MCF 10A (cell line): ENCODE data around the gene DNAJC27. TPM values are rescaled to one million over a fixed set of nuclear protein-coding genes. Genes with fewer than 3 reads are reported as not detected.
"Not testable (repeated sequence)": the region's sequence is repeated elsewhere in the genome, so short reads cannot be mapped to it uniquely, and the experiment has no call there.

ENCODE experiments used
- BruUV-seq: library from RNA; stranded (reverse); fragments of 400-500 nt; replicated peaks from 2 replicates; lab custom pipeline; 2021; lab: Mats Ljungman, UMichigan
- CTCF ChIA-PET: fragments of 300-600 bp; sonication (Branson Sonifier 250); formaldehyde crosslinking; extraction: SDS; loops from one replicate; lab custom pipeline; 2021; ENCODE audit warnings: antibody characterized with exemption, inconsistent platforms; lab: Yijun Ruan, JAX
- POLR2A ChIA-PET: fragments of 300-600, 350-650 bp; sonication (Branson Sonifier 250); formaldehyde crosslinking; extraction: SDS; loops from one replicate; lab custom pipeline; 2020; ENCODE audit warnings: antibody characterized with exemption, inconsistent platforms; lab: Yijun Ruan, JAX
- DNase-seq: peaks from one replicate; pipeline ENCODE4 v3.0.0-alpha.2; 2018; ENCODE audit not compliant: unreplicated experiment
- H3K27ac Mint-ChIP-seq: one replicate; pipeline ENCODE4 v1.8.0; 2022; ENCODE audit warnings: mild to moderate bottlenecking, low read depth, mixed read lengths; ENCODE audit not compliant: unreplicated experiment
- H3K27me3 Mint-ChIP-seq: one replicate; pipeline ENCODE4 v1.8.0; 2022; ENCODE audit warnings: mixed read lengths; ENCODE audit not compliant: insufficient read depth, unreplicated experiment
- H3K36me3 Mint-ChIP-seq: one replicate; pipeline ENCODE4 v1.8.0; 2022; ENCODE audit warnings: mild to moderate bottlenecking, moderate library complexity, mixed read lengths; ENCODE audit not compliant: insufficient read depth, unreplicated experiment
- H3K4me1 Mint-ChIP-seq: one replicate; pipeline ENCODE4 v1.8.0; 2022; ENCODE audit warnings: mixed read lengths; ENCODE audit not compliant: insufficient read depth, unreplicated experiment
- H3K4me3 Mint-ChIP-seq: one replicate; pipeline ENCODE4 v1.8.0; 2022; ENCODE audit warnings: mild to moderate bottlenecking, moderate library complexity, mixed read lengths; ENCODE audit not compliant: unreplicated experiment
- H3K9me3 Mint-ChIP-seq: one replicate; pipeline ENCODE4 v1.8.0; 2022; ENCODE audit warnings: mixed read lengths; ENCODE audit not compliant: unreplicated experiment
- CTCF ChIP-seq: fragments of 200-600 bp; IDR thresholded peaks from one replicate; pipeline ENCODE4 v1.8.0; 2022; ENCODE audit warnings: antibody characterized with exemption, mild to moderate bottlenecking; ENCODE audit not compliant: unreplicated experiment
- intact Hi-C: fragments of 100-400 bp; cut with micrococcal nuclease; formaldehyde crosslinking; loops from 2 replicates; pipeline ENCODE4 v1.14.1; 2022
- total RNA-seq: library from RNA; stranded (reverse); gene quantifications from 2 replicates; pipeline ENCODE4 v1.2.3, GENCODE V29; 2022

The DNAJC27 gene
- total RNA-seq, 1 experiment from 2014 or later: 7.1 TPM

GRCh38 chr2:25000036-25000435 is 28.3 kb upstream of the DNAJC27 start:
- peaks cover 6% of the 10 kb centered on the region for H3K4me1 Mint-ChIP-seq
- H3K4me3 Mint-ChIP-seq: no peak overlapping the region
- no peaks in the 10 kb centered on the region for H3K9me3 Mint-ChIP-seq
- no TSS peak for BruUV-seq
- ChIA-PET POLR2A (interaction anchor here (0.7 kb wide), 1 partner anchor 578 kb away, joined by 3 read pairs; no protein-coding TSS in a partner anchor), CTCF (interaction anchor here (0.5 kb wide), 1 partner anchor 37 kb away, joined by 3 read pairs; no protein-coding TSS in a partner anchor)
- intact Hi-C loops: no loop called here
- DNase-seq: no peak
- no peaks in the 10 kb centered on the region for H3K36me3 Mint-ChIP-seq
- H3K27me3 Mint-ChIP-seq: peaks cover 22% of the 10 kb centered on the region
- peak overlapping the region; percentile 26 for H3K27ac Mint-ChIP-seq
- no peak for TF ChIP-seq CTCF

- POLR2A ChIA-PET: not testable (repeated sequence)
Observed at GRCh38 chr2:24999097-24999496, 27.3 kb upstream of the DNAJC27 start.

GRCh38 chr2:24994146-24994724 is 22.5 kb upstream of the DNAJC27 start:
- Mint-ChIP-seq H3K9me3 (no peaks in the 10 kb centered on the region), H3K27me3 (peaks cover 13% of the 10 kb centered on the region), H3K27ac (no peak overlapping the region), H3K4me3 (no peak overlapping the region), H3K4me1 (peaks cover 6% of the 10 kb centered on the region), H3K36me3 (no peaks in the 10 kb centered on the region)
- CTCF ChIA-PET: interaction anchor here (0.6 to 3.3 kb wide), 6 partner anchors 16 to 202 kb away, joined by 3 to 19 read pairs (median 3); no protein-coding TSS in a partner anchor
- POLR2A ChIA-PET: interaction anchor here (0.9 kb wide), 1 partner anchor 18 kb away, joined by 3 read pairs; no protein-coding TSS in a partner anchor
- BruUV-seq: no TSS peak
- DNase-seq: no peak
- TF ChIP-seq CTCF: no peak
- intact Hi-C loops: no loop called here

More at GRCh38 chr2:24999097-24999496, 27.3 kb upstream of the DNAJC27 start:
- H3K27me3 Mint-ChIP-seq: peaks cover 28% of the 10 kb centered on the region
- H3K9me3 Mint-ChIP-seq, DNase-seq, H3K27ac Mint-ChIP-seq, BruUV-seq, H3K36me3 Mint-ChIP-seq, intact Hi-C loops, H3K4me3 Mint-ChIP-seq, H3K4me1 Mint-ChIP-seq: not testable (repeated sequence)
- CTCF ChIA-PET: interaction anchor here (1.0 kb wide), 1 partner anchor 131 kb away, joined by 4 read pairs; no protein-coding TSS in a partner anchor

- DNase-seq: no peak
- POLR2A ChIA-PET: interaction anchor here (0.9 kb wide), 1 partner anchor 18 kb away, joined by 3 read pairs; no protein-coding TSS in a partner anchor
- TF ChIP-seq CTCF: no peak
- intact Hi-C loops: no loop called here
- BruUV-seq: no TSS peak
- Mint-ChIP-seq H3K27ac (no peak overlapping the region), H3K27me3 (peaks cover 13% of the 10 kb centered on the region), H3K4me1 (peaks cover 6% of the 10 kb centered on the region), H3K4me3 (no peak overlapping the region), H3K9me3 (no peaks in the 10 kb centered on the region), H3K36me3 (no peaks in the 10 kb centered on the region)
- CTCF ChIA-PET: interaction anchor here (0.6 to 3.3 kb wide), 5 partner anchors 15 to 201 kb away, joined by 3 to 19 read pairs (median 3); no protein-coding TSS in a partner anchor
Observed at GRCh38 chr2:24993406-24994145, 21.8 kb upstream of the DNAJC27 start.
